Tibial artery (tissue), 4 donors: ENCODE results near the gene PPEF1.

Experiments used
- DNase-seq, 2 donors: peaks; one replicate each; pipeline ENCODE4 v3.0.0-alpha.2; 2019
- H3K27ac ChIP-seq, 2 donors: fragments of 200-600 bp; sonication (generic) in 1 of 2; 1 replicate in 1 of 2; 2 replicates in 1 of 2; pipeline ENCODE4 v1.5.1; 2018 to 2019; ENCODE audit warnings: mild to moderate bottlenecking in 1 of 2
- H3K27me3 ChIP-seq, 2 donors: fragments of 200-600 bp; sonication (generic) in 1 of 2; one replicate each; pipeline versions ENCODE4 v1.5.1 to v1.6.0; 2016 to 2019
- H3K36me3 ChIP-seq, 3 donors: fragments of 200-600 bp; sonication (generic) in 2 of 3; one replicate each; pipeline ENCODE4 v1.5.1; 2016 to 2019; ENCODE audit warnings: mild to moderate bottlenecking in 2 of 3
- H3K4me1 ChIP-seq, 4 donors: fragments of 200-600 bp; sonication (generic) in 2 of 4; 1 replicate in 3 of 4; 2 replicates in 1 of 4; pipeline ENCODE4 v1.5.1; 2016 to 2019
- H3K4me3 ChIP-seq, 2 donors: fragments of 200-600 bp; sonication (generic) in 1 of 2; 1 replicate in 1 of 2; 2 replicates in 1 of 2; pipeline ENCODE4 v1.5.1; 2018 to 2019; ENCODE audit warnings: mild to moderate bottlenecking in 2 of 2
- H3K9me3 ChIP-seq, 3 donors: fragments of 200-600 bp; sonication (generic) in 1 of 3; one replicate each; pipeline ENCODE4 v1.5.1; 2016 to 2019
- CTCF ChIP-seq, 2 experiments: fragments of 200-600 bp in 1 of 2; fragments of 450-650 bp in 1 of 2; IDR thresholded peaks; one replicate each; pipeline ENCODE4 v1.5.1; 2017 to 2019; ENCODE audit warnings: antibody characterized with exemption in 2 of 2, mild to moderate bottlenecking in 1 of 2, moderate library complexity in 1 of 2
- intact Hi-C: fragments of 100-400 bp; cut with DNase I; formaldehyde crosslinking; loops from one replicate; pipeline ENCODE4 v1.15.0; 2023; ENCODE audit warnings: low total_unique reads

Gene PPEF1

GRCh38 chrX:18792828-18793227, 85.4 kb downstream of the PPEF1 start:
- H3K9me3 ChIP-seq: no peaks in the 10 kb centered on the region

GRCh38 chrX:18793601-18794089, 86.2 kb downstream of the PPEF1 start:
- Histone ChIP-seq H3K9me3 (no peaks in the 10 kb centered on the region), H3K4me3 (no peak overlapping the region), H3K27ac (no peak overlapping the region), H3K4me1 (no peaks in the 10 kb centered on the region), H3K36me3 (no peaks in the 10 kb centered on the region), H3K27me3 (no peaks in the 10 kb centered on the region)
- no peak for DNase-seq
- intact Hi-C loops: no loop called here
- TF ChIP-seq CTCF (IDR thresholded peaks at IDR 0.05): no peak

More at GRCh38 chrX:18792828-18793227, 85.4 kb downstream of the PPEF1 start:
- intact Hi-C loops: no loop called here
- H3K36me3 ChIP-seq: no peaks in the 10 kb centered on the region
- no peak for TF ChIP-seq CTCF (IDR thresholded peaks at IDR 0.05)
- no peak overlapping the region for H3K4me3 ChIP-seq
- DNase-seq: no peak
- no peak overlapping the region for H3K27ac ChIP-seq
- no peaks in the 10 kb centered on the region for H3K27me3 ChIP-seq
- H3K4me1 ChIP-seq: no peaks in the 10 kb centered on the region

- intact Hi-C loops: no loop called here
- no peak overlapping the region for H3K27ac ChIP-seq
- no peak for TF ChIP-seq CTCF (IDR thresholded peaks at IDR 0.05)
- no peak overlapping the region for H3K4me3 ChIP-seq
- no peaks in the 10 kb centered on the region for H3K36me3 ChIP-seq
- H3K27me3 ChIP-seq: no peaks in the 10 kb centered on the region
- no peaks in the 10 kb centered on the region for H3K4me1 ChIP-seq
- H3K9me3 ChIP-seq: no peaks in the 10 kb centered on the region
- no peak for DNase-seq
Observed at GRCh38 chrX:18797141-18797540, 89.7 kb downstream of the PPEF1 start.

GRCh38 chrX:18799911-18800310, 92.5 kb downstream of the PPEF1 start:
- no peaks in the 10 kb centered on the region for H3K9me3 ChIP-seq

GRCh38 chrX:18809641-18810040, 102.2 kb downstream of the PPEF1 start:
- H3K27me3 ChIP-seq: no peaks in the 10 kb centered on the region
- H3K36me3 ChIP-seq: no peaks in the 10 kb centered on the region
- no peaks in the 10 kb centered on the region for H3K4me1 ChIP-seq
- no peak for TF ChIP-seq CTCF (IDR thresholded peaks at IDR 0.05)
- intact Hi-C loops: no loop called here
- H3K9me3 ChIP-seq: no peaks in the 10 kb centered on the region
- no peak overlapping the region for H3K27ac ChIP-seq
- DNase-seq: no peak
- H3K4me3 ChIP-seq: no peak overlapping the region

More at GRCh38 chrX:18799911-18800310, 92.5 kb downstream of the PPEF1 start:
- intact Hi-C loops: no loop called here
- Histone ChIP-seq H3K4me1 (no peaks in the 10 kb centered on the region), H3K27ac (no peak overlapping the region), H3K36me3 (no peaks in the 10 kb centered on the region), H3K27me3 (no peaks in the 10 kb centered on the region), H3K4me3 (no peak overlapping the region)
- DNase-seq: no peak
- no peak for TF ChIP-seq CTCF (IDR thresholded peaks at IDR 0.05)

- H3K4me1 ChIP-seq: no peaks in the 10 kb centered on the region
- H3K9me3 ChIP-seq: no peaks in the 10 kb centered on the region
- DNase-seq: no peak
- TF ChIP-seq CTCF (IDR thresholded peaks at IDR 0.05): no peak
- H3K36me3 ChIP-seq: no peaks in the 10 kb centered on the region
- H3K27ac ChIP-seq: no peak overlapping the region
- H3K27me3 ChIP-seq: no peaks in the 10 kb centered on the region
- intact Hi-C loops: no loop called here
- no peak overlapping the region for H3K4me3 ChIP-seq
Observed at GRCh38 chrX:18810416-18810815, 103.0 kb downstream of the PPEF1 start.
